OCI-LY7 (cell line): ENCODE measurements around the gene PRPF18. TPM values are rescaled to one million over a fixed set of nuclear protein-coding genes. Genes with fewer than 3 reads are reported as not detected.

Experiments
- BruUV-seq: library from RNA; stranded (reverse); fragments of 400-500 nt; replicated peaks from 2 replicates; lab custom pipeline; 2021; lab: Mats Ljungman, UMichigan
- CTCF ChIA-PET: fragments of 300-600 bp; sonication (Branson Sonifier 250); formaldehyde crosslinking; loops from one replicate; lab custom pipeline; 2022; ENCODE audit warnings: antibody characterized with exemption; ENCODE audit not compliant: unreplicated experiment; lab: Charles Lee
- POLR2A ChIA-PET: fragments of 300-600 bp; sonication (Branson Sonifier 250); formaldehyde crosslinking; loops from one replicate; lab custom pipeline; 2022; ENCODE audit warnings: antibody characterized with exemption; lab: Charles Lee
- DNase-seq: peaks from one replicate; pipeline ENCODE4 v3.0.0-alpha.2; 2015; ENCODE audit warnings: low spot score
- H2AFZ ChIP-seq: fragments of 200-600 bp; sonication (generic), shearing (Covaris generic); 2 replicates; pipeline ENCODE4 v1.6.1; 2014; ENCODE audit warnings: mild to moderate bottlenecking, antibody characterized with exemption, low read length, moderate library complexity
- H3K27ac ChIP-seq: fragments of 200-600 bp; sonication (generic); 2 replicates; pipeline ENCODE4 v1.5.1; 2014; ENCODE audit warnings: mixed run types, low read depth, mild to moderate bottlenecking, moderate library complexity, low read length, inconsistent platforms; ENCODE audit not compliant: poor library complexity, severe bottlenecking
- H3K36me3 ChIP-seq: fragments of 200-600 bp; sonication (generic); 2 replicates; pipeline ENCODE4 v1.6.1; 2014; ENCODE audit warnings: mild to moderate bottlenecking, antibody characterized with exemption, low read length, moderate library complexity, mixed read lengths; ENCODE audit not compliant: insufficient read depth
- H3K4me1 ChIP-seq: fragments of 200-600 bp; sonication (generic); 2 replicates; pipeline ENCODE4 v1.5.1; 2014; ENCODE audit warnings: mild to moderate bottlenecking, low read length; ENCODE audit not compliant: insufficient read depth, poor library complexity, severe bottlenecking
- H3K4me2 ChIP-seq: fragments of 200-600 bp; sonication (generic); 2 replicates; pipeline ENCODE4 v1.6.1; 2014; ENCODE audit warnings: mild to moderate bottlenecking, low read length
- H3K4me3 ChIP-seq: fragments of 200-600 bp; sonication (generic); 2 replicates; pipeline ENCODE4 v1.5.1; 2014; ENCODE audit warnings: mild to moderate bottlenecking, low read depth, low read length; ENCODE audit not compliant: poor library complexity, severe bottlenecking
- H3K79me2 ChIP-seq: fragments of 200-600 bp; sonication (generic); 2 replicates; pipeline ENCODE4 v1.6.1; 2016; ENCODE audit warnings: low read depth, mild to moderate bottlenecking, low read length, moderate library complexity, mixed read lengths; ENCODE audit not compliant: insufficient read depth
- H3K9me2 ChIP-seq: fragments of 200-600 bp; sonication (generic); 2 replicates; pipeline ENCODE4 v1.6.1; 2016; ENCODE audit warnings: mild to moderate bottlenecking, low read length, mixed read lengths; ENCODE audit not compliant: insufficient read depth
- H3K9me3 ChIP-seq: fragments of 200-600 bp; sonication (generic); 2 replicates; pipeline ENCODE4 v1.6.1; 2014; ENCODE audit warnings: mild to moderate bottlenecking, mixed run types, low read length, mixed read lengths
- H4K20me1 ChIP-seq: fragments of 200-600 bp; sonication (generic); 2 replicates; pipeline ENCODE4 v1.6.1; 2014; ENCODE audit warnings: mild to moderate bottlenecking, antibody characterized with exemption, low read length, moderate library complexity, mixed read lengths; ENCODE audit not compliant: insufficient read depth
- CTCF ChIP-seq: fragments of 200-600 bp; sonication (generic); conservative IDR thresholded peaks from 2 replicates; pipeline ENCODE4 v1.5.1; 2014; ENCODE audit warnings: mild to moderate bottlenecking, antibody characterized with exemption, low read length, moderate library complexity, mixed read lengths
- EZH2phosphoT487 ChIP-seq: fragments of 200-600 bp; sonication (generic); IDR thresholded peaks from 2 replicates; pipeline ENCODE4 v1.6.1; 2018; ENCODE audit warnings: low read depth, borderline replicate concordance, mild to moderate bottlenecking, mixed run types, antibody characterized with exemption, low read length, moderate library complexity, mixed read lengths
- intact Hi-C: fragments of 100-400 bp; cut with micrococcal nuclease; formaldehyde crosslinking; loops from one replicate; pipeline ENCODE4 v1.10.0; 2022; ENCODE audit not compliant: unreplicated experiment
- total RNA-seq, 2 experiments: library from RNA; depleted of rRNA in 1 of 2; stranded (reverse); fragments of >200 nt in 1 of 2; shearing (Covaris generic) in 1 of 2; gene quantifications; 2 replicates each; pipeline ENCODE4 v1.2.3, GENCODE V29; 2014 to 2022

PRPF18 gene
- total RNA-seq, 2 experiments from 2014 or later = 21.1 to 23.3 TPM

- Histone ChIP-seq H3K4me2 (no peak overlapping the region), H3K9me3 (no peaks in the 10 kb centered on the region), H3K4me3 (no peak overlapping the region), H3K4me1 (no peaks in the 10 kb centered on the region), H3K27ac (no peak overlapping the region), H3K36me3 (peaks cover 6% of the 10 kb centered on the region; the same call in 1 of the 2 replicates), H3K9me2 (no peaks in the 10 kb centered on the region), H4K20me1 (no peaks in the 10 kb centered on the region), H2AFZ (no peak overlapping the region), H3K79me2 (no peaks in the 10 kb centered on the region)
- intact Hi-C loops = no loop called here
- POLR2A ChIA-PET = no interaction called here
- BruUV-seq = no TSS peak
- CTCF ChIA-PET = no interaction called here
- TF ChIP-seq CTCF (no peak), EZH2phosphoT487 (no peak)
- no peak for DNase-seq
Observed at GRCh38 chr10:13632440-13632839, 45.7 kb downstream of the PRPF18 start.

GRCh38 chr10:13632884-13633440, 46.2 kb downstream of the PRPF18 start:
- ChIA-PET CTCF (no interaction called here), POLR2A (no interaction called here)
- Histone ChIP-seq H4K20me1 (no peaks in the 10 kb centered on the region), H2AFZ (no peak overlapping the region), H3K4me1 (no peaks in the 10 kb centered on the region), H3K4me2 (no peak overlapping the region), H3K9me2 (no peaks in the 10 kb centered on the region), H3K27ac (no peak overlapping the region), H3K4me3 (no peak overlapping the region), H3K79me2 (no peaks in the 10 kb centered on the region), H3K9me3 (no peaks in the 10 kb centered on the region), H3K36me3 (peaks cover 6% of the 10 kb centered on the region)
- no peak for DNase-seq
- BruUV-seq = no TSS peak
- intact Hi-C loops = no loop called here
- no peak for TF ChIP-seq CTCF
- no peak for TF ChIP-seq EZH2phosphoT487

- TF ChIP-seq CTCF = no peak
- TF ChIP-seq EZH2phosphoT487 = no peak
- Histone ChIP-seq H3K27ac (no peak overlapping the region), H3K4me3 (no peak overlapping the region), H3K9me2 (no peaks in the 10 kb centered on the region), H4K20me1 (no peaks in the 10 kb centered on the region), H3K9me3 (no peaks in the 10 kb centered on the region), H3K4me2 (no peak overlapping the region), H3K4me1 (no peaks in the 10 kb centered on the region), H3K36me3 (peaks cover 6% of the 10 kb centered on the region), H2AFZ (no peak overlapping the region), H3K79me2 (no peaks in the 10 kb centered on the region)
- CTCF ChIA-PET = no interaction called here
- DNase-seq = no peak
- no TSS peak for BruUV-seq
- POLR2A ChIA-PET = no interaction called here
- intact Hi-C loops = no loop called here
Observed at GRCh38 chr10:13633689-13634088, 46.9 kb downstream of the PRPF18 start.
